Loucy (cell line): Measurements from ENCODE around the gene GNA14.

Experiments
- H2AFZ ChIP-seq: fragments of 200-600 bp; sonication (generic); 2 replicates; pipeline ENCODE4 v1.6.0; 2016; ENCODE audit warnings: antibody characterized with exemption, mild to moderate bottlenecking, low read length, moderate library complexity
- H3F3A ChIP-seq: fragments of 200-600 bp; 2 replicates; pipeline ENCODE4 v1.6.0; 2016; ENCODE audit warnings: antibody characterized with exemption, low read depth, mild to moderate bottlenecking
- H3K27me3 ChIP-seq: fragments of 200-600 bp; sonication (generic); 2 replicates; pipeline ENCODE4 v1.6.1; 2014; ENCODE audit warnings: low read length, mild to moderate bottlenecking; ENCODE audit not compliant: insufficient read depth, poor library complexity, severe bottlenecking
- H3K36me3 ChIP-seq: fragments of 200-600 bp; sonication (generic); 2 replicates; pipeline ENCODE4 v1.6.1; 2016; ENCODE audit warnings: low read length; ENCODE audit not compliant: insufficient read depth
- H3K4me1 ChIP-seq: fragments of 200-600 bp; sonication (generic); 2 replicates; pipeline ENCODE4 v1.5.1; 2014; ENCODE audit warnings: low read length, mild to moderate bottlenecking; ENCODE audit not compliant: insufficient read depth, poor library complexity, severe bottlenecking
- H3K4me2 ChIP-seq: fragments of 200-600 bp; sonication (generic); 2 replicates; pipeline ENCODE4 v1.6.0; 2014; ENCODE audit warnings: antibody characterized with exemption, low read length, low read depth, mild to moderate bottlenecking; ENCODE audit not compliant: poor library complexity, severe bottlenecking
- H3K4me3 ChIP-seq: fragments of 200-600 bp; sonication (generic); 2 replicates; pipeline ENCODE4 v1.5.1; 2014; ENCODE audit warnings: low read length, mild to moderate bottlenecking, mixed read lengths; ENCODE audit not compliant: poor library complexity, severe bottlenecking
- H3K79me2 ChIP-seq: fragments of 200-600 bp; sonication (generic); 2 replicates; pipeline ENCODE4 v1.6.1; 2014; ENCODE audit warnings: low read length; ENCODE audit not compliant: insufficient read depth
- H3K9ac ChIP-seq: fragments of 200-600 bp; sonication (generic); 2 replicates; pipeline ENCODE4 v1.6.0; 2014; ENCODE audit warnings: mild to moderate bottlenecking, low read depth, low read length, moderate library complexity; ENCODE audit not compliant: poor library complexity, severe bottlenecking
- H3K9me2 ChIP-seq: fragments of 200-600 bp; sonication (generic); replicated peaks from 2 replicates; pipeline ENCODE4 v1.6.1; 2016; ENCODE audit warnings: low read depth, low read length, mixed read lengths
- H3K9me3 ChIP-seq: fragments of 200-600 bp; sonication (generic); 2 replicates; pipeline ENCODE4 v1.6.1; 2014; ENCODE audit warnings: mild to moderate bottlenecking, antibody characterized with exemption, low read length, low read depth; ENCODE audit not compliant: insufficient read depth
- H4K20me1 ChIP-seq: fragments of 200-600 bp; sonication (generic); 2 replicates; pipeline ENCODE4 v1.6.0; 2014; ENCODE audit warnings: antibody characterized with exemption, low read length, mild to moderate bottlenecking; ENCODE audit not compliant: insufficient read depth, poor library complexity, severe bottlenecking
- EZH2phosphoT487 ChIP-seq: fragments of 200-600 bp; IDR thresholded peaks from 2 replicates; pipeline ENCODE4 v1.6.1; 2018; ENCODE audit warnings: antibody characterized with exemption, mild to moderate bottlenecking, moderate library complexity, borderline replicate concordance
- TF ChIP-seq, protein P1 (sequence below): fragments of 200-600 bp; sonication (generic); conservative IDR thresholded peaks from 2 replicates; pipeline ENCODE4 v1.5.1; 2014; ENCODE audit warnings: mild to moderate bottlenecking, antibody characterized with exemption, low read length

GNA14 gene

DNA sequence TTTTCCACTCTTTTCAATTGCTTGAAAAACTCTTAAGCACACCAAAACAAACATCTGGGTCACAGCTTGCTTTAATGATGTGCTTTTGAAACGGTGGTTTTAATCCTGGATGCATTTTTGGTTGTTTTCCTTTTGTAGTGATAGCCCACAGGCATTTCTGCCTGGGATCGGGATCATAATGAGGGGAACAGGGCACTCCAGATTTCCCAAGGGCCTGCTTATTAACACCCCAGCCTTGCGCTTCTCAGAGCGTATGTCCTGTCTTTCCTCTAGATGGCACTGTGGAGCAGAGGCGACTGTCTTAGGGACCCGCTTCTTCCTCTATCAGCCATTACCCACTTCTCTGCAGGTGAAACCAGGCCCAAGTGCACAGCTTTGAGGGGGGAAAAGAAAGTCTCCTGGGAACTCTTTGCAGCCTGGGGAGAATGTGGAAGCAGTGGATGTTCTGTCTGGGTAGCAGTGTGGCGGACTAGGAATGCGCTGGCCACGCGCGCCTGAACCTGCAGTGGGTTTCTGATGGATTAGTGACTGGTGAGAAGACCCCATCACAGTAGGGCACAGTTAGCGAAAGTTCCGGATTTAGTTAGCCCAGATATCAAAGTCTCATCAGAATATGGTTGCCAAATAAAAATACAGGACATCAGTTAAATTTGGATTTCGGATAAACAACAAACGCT is 190.1 kb downstream of the GNA14 start:
- no peaks in the 10 kb centered on the region for H3K4me1 ChIP-seq
- H4K20me1 ChIP-seq: no peaks in the 10 kb centered on the region
- no peaks in the 10 kb centered on the region for H3K79me2 ChIP-seq
- no peak for TF ChIP-seq EZH2phosphoT487
- TF ChIP-seq, protein P1, sequence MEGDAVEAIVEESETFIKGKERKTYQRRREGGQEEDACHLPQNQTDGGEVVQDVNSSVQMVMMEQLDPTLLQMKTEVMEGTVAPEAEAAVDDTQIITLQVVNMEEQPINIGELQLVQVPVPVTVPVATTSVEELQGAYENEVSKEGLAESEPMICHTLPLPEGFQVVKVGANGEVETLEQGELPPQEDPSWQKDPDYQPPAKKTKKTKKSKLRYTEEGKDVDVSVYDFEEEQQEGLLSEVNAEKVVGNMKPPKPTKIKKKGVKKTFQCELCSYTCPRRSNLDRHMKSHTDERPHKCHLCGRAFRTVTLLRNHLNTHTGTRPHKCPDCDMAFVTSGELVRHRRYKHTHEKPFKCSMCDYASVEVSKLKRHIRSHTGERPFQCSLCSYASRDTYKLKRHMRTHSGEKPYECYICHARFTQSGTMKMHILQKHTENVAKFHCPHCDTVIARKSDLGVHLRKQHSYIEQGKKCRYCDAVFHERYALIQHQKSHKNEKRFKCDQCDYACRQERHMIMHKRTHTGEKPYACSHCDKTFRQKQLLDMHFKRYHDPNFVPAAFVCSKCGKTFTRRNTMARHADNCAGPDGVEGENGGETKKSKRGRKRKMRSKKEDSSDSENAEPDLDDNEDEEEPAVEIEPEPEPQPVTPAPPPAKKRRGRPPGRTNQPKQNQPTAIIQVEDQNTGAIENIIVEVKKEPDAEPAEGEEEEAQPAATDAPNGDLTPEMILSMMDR: peak; percentile 87
- H3K36me3 ChIP-seq: no peaks in the 10 kb centered on the region
- H3K9ac ChIP-seq: no peak overlapping the region
- H3K27me3 ChIP-seq: no peaks in the 10 kb centered on the region
- no peaks in the 10 kb centered on the region for H3K9me2 ChIP-seq
- no peak overlapping the region for H3K4me3 ChIP-seq
- H3K9me3 ChIP-seq: no peaks in the 10 kb centered on the region
- H3K4me2 ChIP-seq: no peak overlapping the region
- no peaks in the 10 kb centered on the region for H3F3A ChIP-seq
- 0 out of 2 replicates have a peak overlapping the region, but pooled peaks have one; percentile 38 for H2AFZ ChIP-seq

DNA sequence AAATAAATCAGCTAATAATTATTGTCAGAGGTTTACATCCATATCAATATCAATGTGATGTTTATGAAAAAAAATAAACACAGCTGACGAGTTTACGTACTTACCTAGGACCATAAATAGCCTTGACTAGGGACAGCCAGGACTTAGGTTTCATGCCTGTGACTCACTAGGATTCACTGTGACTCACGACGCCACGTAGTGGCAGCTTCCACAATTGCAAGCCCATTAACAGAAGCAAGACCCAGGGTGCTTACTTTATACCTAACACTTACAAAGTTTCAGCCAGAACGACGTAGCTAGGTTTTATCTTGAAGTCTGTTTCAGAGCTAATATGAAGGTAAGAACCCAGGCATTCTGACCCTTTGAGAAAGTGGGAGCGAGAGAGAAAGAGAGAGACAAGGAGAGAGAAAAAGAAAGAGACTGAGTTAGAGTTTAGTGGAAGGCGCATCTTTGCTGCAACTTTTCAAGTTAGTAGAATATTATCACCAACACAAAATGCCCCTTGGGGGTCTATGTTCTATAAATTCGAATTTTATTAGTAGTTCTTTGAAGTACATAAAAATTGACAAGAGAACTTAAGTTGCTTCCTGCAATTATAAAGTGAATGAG is 191.2 kb downstream of the GNA14 start:
- Histone ChIP-seq H3K79me2 (no peaks in the 10 kb centered on the region), H3K4me2 (no peak overlapping the region), H3K4me1 (no peaks in the 10 kb centered on the region), H3K36me3 (no peaks in the 10 kb centered on the region), H3F3A (no peaks in the 10 kb centered on the region), H4K20me1 (no peaks in the 10 kb centered on the region), H2AFZ (peak overlapping the region; percentile 47), H3K9me3 (no peaks in the 10 kb centered on the region), H3K27me3 (no peaks in the 10 kb centered on the region), H3K9ac (no peak overlapping the region), H3K9me2 (no peaks in the 10 kb centered on the region), H3K4me3 (no peak overlapping the region)
- TF ChIP-seq EZH2phosphoT487: no peak
- TF ChIP-seq, protein P1: peak; percentile 91

DNA sequence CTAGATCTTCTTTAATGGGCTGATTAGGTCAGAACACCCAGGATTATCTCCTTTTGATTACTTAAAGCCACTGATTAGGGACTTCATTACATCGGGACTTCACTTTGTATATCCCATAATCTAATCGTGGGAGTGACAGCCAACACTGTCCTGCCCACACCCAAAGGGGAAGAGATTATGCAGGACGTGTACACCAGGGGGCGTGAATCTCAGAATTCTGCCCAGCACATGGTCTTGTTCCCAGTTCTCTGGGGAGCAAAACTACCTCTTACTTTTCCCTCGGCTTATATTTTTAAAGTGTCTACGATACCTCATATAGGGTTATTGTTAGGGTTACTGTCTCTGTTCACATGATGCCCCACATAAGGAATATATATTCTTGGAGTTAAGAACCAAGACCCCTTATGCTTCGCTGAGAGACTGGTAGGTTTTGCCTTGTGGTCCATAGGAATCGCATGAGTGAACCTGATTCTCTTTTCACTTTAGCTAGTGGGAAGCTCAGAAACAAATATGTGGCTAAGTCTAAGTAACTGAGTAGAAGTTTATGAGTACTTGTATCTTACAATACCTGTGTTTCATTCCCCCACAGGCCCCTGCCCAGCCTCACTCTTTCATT is 192.7 kb downstream of the GNA14 start:
- H3K4me2 ChIP-seq: peak overlapping the region; percentile 29
- no peaks in the 10 kb centered on the region for H3F3A ChIP-seq
- peak overlapping the region; percentile 75; the same call in 1 of the 2 replicates for H2AFZ ChIP-seq
- H3K4me3 ChIP-seq: peak overlapping the region; percentile 32
- H3K36me3 ChIP-seq: no peaks in the 10 kb centered on the region
- H3K9ac ChIP-seq: no peak overlapping the region
- no peaks in the 10 kb centered on the region for H3K9me3 ChIP-seq
- no peaks in the 10 kb centered on the region for H4K20me1 ChIP-seq
- no peaks in the 10 kb centered on the region for H3K79me2 ChIP-seq
- no peaks in the 10 kb centered on the region for H3K9me2 ChIP-seq
- no peaks in the 10 kb centered on the region for H3K4me1 ChIP-seq
- TF ChIP-seq, protein P1: peak; percentile 89
- no peak for TF ChIP-seq EZH2phosphoT487
- no peaks in the 10 kb centered on the region for H3K27me3 ChIP-seq
